HFFc6 (cell line): Measurements from ENCODE around the gene SIAH2. TPM values are rescaled to one million over a fixed set of nuclear protein-coding genes. Genes with fewer than 3 reads are reported as not detected.
A peak's percentile ranks its signal among the peaks of the same experiment; 100 is the strongest.

Experiments
- DNase-seq: peaks from one replicate; pipeline ENCODE4 v3.0.0-alpha.2; 2018
- H3K27ac Mint-ChIP-seq: 2 replicates; pipeline ENCODE4 v1.8.0; 2020; ENCODE audit warnings: mild to moderate bottlenecking, mixed read lengths
- H3K27me3 Mint-ChIP-seq: 2 replicates; pipeline ENCODE4 v1.8.0; 2021; ENCODE audit warnings: mild to moderate bottlenecking, moderate library complexity, mixed read lengths; ENCODE audit not compliant: insufficient read depth
- H3K36me3 Mint-ChIP-seq: 2 replicates; pipeline ENCODE4 v1.8.0; 2021; ENCODE audit warnings: low read depth, mixed read lengths
- H3K4me1 Mint-ChIP-seq: 2 replicates; pipeline ENCODE4 v1.8.0; 2020; ENCODE audit warnings: low read depth, mixed read lengths
- H3K4me3 Mint-ChIP-seq: 2 replicates; pipeline ENCODE4 v1.8.0; 2020; ENCODE audit warnings: mild to moderate bottlenecking, moderate library complexity, mixed read lengths
- H3K9me3 Mint-ChIP-seq: 2 replicates; pipeline ENCODE4 v1.8.0; 2020; ENCODE audit warnings: mild to moderate bottlenecking, mixed read lengths
- total RNA-seq, 6 experiments: library from RNA; stranded (reverse); fragmentation: NEBNext Ultra II Directional; extraction: Animal tissue kit (Norgen Biotek cat#: 25700); gene quantifications; 2 replicates in 1 of 6; 3 replicates in 5 of 6; pipeline ENCODE4 v1.2.3, GENCODE V29; 2021
- TF ChIP-seq, protein P1 (sequence below): fragments of 200-600 bp; sonication (generic); IDR thresholded peaks from 2 replicates; pipeline ENCODE4 v1.5.0; 2021; ENCODE audit warnings: antibody characterized with exemption, mild to moderate bottlenecking

SIAH2 gene
- total RNA-seq, 6 experiments from 2014 or later = 14.6 to 18.2 (median 15.9) TPM

DNA sequence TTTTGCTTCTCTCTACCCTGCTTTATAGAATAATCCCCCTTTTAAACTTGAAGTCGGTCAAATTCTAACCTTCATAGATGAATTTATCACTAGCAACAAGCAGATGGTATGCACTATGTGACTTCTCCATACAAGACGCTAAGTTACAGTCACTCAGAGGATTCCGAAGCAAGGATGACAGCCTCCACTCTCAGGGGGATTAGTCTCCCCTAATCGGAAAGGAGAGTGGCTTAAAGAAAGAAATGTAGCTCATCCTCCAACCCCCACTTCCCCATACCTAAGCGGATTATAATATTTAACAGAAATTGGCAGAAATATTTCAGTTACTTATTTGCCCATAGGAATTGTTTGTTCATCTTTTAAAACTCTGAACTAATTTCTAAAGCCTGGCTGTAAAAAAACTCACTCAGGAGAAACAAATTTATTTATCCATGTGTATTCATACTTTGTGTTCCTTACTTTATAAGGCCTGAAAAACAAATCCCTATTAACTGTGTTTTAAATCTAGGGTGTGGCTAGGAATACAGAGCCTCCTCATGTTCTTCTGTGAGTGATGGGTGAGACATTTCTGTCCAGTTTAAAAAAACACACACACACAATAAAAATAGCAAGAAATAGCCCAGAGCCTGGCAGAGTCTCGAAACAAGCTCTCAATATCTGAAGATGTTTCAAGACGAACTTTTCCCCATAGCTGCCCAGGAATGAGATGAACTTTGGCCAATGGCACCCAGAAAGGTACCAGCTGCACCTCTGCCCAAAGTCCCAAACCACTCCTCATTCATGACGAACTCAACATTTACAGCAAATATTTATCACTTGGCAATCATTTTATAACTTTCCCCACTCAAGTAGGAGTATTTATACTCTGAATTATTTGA lies 18.7 kb downstream of the SIAH2 start:
- Mint-ChIP-seq H3K27me3 (peaks cover 2% of the 10 kb centered on the region), H3K27ac (peak overlapping the region; percentile 61), H3K9me3 (no peaks in the 10 kb centered on the region), H3K4me3 (peak overlapping the region; percentile 2; the same call in 1 of the 2 replicates), H3K36me3 (peaks cover 16% of the 10 kb centered on the region; the same call in 1 of the 2 replicates), H3K4me1 (peaks cover 50% of the 10 kb centered on the region)
- no peak for DNase-seq
- TF ChIP-seq, protein P1, sequence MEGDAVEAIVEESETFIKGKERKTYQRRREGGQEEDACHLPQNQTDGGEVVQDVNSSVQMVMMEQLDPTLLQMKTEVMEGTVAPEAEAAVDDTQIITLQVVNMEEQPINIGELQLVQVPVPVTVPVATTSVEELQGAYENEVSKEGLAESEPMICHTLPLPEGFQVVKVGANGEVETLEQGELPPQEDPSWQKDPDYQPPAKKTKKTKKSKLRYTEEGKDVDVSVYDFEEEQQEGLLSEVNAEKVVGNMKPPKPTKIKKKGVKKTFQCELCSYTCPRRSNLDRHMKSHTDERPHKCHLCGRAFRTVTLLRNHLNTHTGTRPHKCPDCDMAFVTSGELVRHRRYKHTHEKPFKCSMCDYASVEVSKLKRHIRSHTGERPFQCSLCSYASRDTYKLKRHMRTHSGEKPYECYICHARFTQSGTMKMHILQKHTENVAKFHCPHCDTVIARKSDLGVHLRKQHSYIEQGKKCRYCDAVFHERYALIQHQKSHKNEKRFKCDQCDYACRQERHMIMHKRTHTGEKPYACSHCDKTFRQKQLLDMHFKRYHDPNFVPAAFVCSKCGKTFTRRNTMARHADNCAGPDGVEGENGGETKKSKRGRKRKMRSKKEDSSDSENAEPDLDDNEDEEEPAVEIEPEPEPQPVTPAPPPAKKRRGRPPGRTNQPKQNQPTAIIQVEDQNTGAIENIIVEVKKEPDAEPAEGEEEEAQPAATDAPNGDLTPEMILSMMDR = no peak

DNA sequence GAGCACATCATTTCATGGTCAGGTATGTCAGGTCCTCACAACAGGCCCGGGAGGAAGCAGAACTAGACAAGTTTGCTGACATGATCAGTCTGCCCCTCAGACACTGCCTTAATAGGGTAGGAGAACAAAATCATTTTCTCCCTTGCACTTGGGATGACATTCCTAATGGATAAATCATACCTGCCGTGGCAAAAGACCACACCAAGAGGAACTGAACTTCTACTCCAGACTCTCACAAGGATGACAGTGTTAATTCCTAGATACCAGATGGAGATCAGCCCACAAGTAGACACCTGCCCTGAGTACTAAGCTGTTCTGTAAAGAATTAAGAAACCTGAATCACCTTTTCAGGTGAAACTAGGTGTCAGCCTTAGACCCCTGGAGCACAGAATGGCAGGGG lies 19.5 kb downstream of the SIAH2 start:
- Mint-ChIP-seq H3K4me1 (peaks cover 45% of the 10 kb centered on the region), H3K36me3 (peaks cover 16% of the 10 kb centered on the region; the same call in 1 of the 2 replicates), H3K27me3 (peaks cover 2% of the 10 kb centered on the region), H3K27ac (peak overlapping the region; percentile 61), H3K9me3 (no peaks in the 10 kb centered on the region), H3K4me3 (no peak overlapping the region)
- TF ChIP-seq, protein P1 = no peak
- DNase-seq = peak; percentile 32

DNA sequence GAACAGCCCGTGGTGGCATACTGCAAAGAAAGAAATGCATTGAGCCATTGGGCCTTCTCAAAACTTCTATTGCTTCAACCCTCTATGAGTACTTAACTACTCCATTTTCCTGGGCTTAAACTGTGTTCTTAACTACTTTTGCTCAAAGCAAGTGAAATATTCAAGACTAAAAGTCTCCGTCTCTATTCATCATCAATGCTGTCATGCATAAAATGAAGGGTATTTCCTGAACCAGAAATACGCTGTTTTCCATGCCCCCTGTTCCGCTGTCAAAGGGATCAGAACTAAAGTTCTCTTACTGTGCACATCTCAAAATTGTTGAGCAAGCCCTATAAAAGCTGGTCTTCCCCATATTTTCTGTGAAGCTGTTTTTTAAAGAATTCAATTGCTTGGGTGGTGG lies 20.3 kb downstream of the SIAH2 start:
- Mint-ChIP-seq H3K36me3 (peaks cover 16% of the 10 kb centered on the region; the same call in 1 of the 2 replicates), H3K4me3 (no peak overlapping the region), H3K27ac (no peak overlapping the region), H3K9me3 (no peaks in the 10 kb centered on the region), H3K4me1 (peaks cover 46% of the 10 kb centered on the region), H3K27me3 (peaks cover 2% of the 10 kb centered on the region)
- TF ChIP-seq, protein P1 = no peak
- no peak for DNase-seq

DNA sequence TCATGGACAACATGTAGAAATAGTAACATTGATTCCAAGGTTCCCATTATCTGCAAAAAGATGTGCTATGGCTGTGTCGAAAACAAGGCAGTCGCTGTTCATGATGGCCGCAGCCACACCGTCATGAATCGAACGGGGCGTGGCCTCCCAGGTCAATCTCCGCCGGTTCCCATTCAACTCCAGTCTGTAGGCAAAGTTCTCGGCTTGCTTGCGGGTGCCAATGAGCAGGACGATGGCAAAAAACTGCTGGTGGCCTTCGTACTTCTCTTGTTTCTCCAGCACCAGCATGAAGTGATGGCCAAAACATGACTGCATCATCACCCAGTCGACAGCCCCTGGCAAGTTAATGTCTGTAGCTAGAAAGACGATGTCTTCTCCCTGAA lies 20.8 kb downstream of the SIAH2 start:
- Mint-ChIP-seq H3K27me3 (peaks cover 2% of the 10 kb centered on the region), H3K4me1 (peaks cover 46% of the 10 kb centered on the region), H3K36me3 (peaks cover 16% of the 10 kb centered on the region; the same call in 1 of the 2 replicates), H3K9me3 (no peaks in the 10 kb centered on the region), H3K27ac (no peak overlapping the region), H3K4me3 (no peak overlapping the region)
- TF ChIP-seq, protein P1 = no peak
- DNase-seq = no peak

DNA sequence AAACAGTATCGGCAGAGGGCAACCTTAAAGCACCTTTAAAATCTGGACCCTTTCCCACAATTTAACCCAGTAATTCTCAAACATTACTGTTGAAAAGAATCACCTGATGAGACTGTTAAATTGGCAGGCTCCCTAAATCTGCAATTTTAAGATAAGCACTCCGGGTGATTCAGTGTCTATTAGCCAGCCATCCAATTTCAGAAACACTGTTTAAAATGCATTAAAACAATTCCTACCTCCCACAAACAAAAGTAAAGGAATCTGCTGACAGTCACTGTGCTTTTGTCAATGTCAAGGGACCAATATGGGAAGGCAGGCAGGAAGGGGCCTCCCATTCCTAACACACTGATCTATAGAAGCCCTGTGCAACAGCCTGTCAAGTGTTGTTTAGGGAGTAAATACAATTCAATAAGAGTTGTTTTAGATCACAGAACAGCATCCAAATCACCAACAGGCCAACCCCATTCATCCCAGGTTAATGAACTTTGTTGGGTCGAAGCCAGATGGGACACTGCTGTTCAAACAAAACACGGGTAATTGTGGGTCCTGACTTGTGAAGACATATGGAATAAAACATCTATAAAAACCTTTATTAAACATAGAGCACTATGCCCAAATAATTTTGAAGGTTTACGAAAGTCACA lies 21.4 kb downstream of the SIAH2 start:
- Mint-ChIP-seq H3K4me1 (peaks cover 40% of the 10 kb centered on the region), H3K36me3 (peaks cover 16% of the 10 kb centered on the region; the same call in 1 of the 2 replicates), H3K4me3 (no peak overlapping the region), H3K27ac (no peak overlapping the region), H3K27me3 (peaks cover 2% of the 10 kb centered on the region), H3K9me3 (no peaks in the 10 kb centered on the region)
- TF ChIP-seq, protein P1 = no peak
- no peak for DNase-seq
